NCI-H1048 (cell line): Measurements from ENCODE around the gene MAN2A2.

Source experiments
- DNase-seq: peaks from one replicate; lab custom pipeline; 2025; lab: John Stamatoyannopoulos, UW

The MAN2A2 gene

DNA sequence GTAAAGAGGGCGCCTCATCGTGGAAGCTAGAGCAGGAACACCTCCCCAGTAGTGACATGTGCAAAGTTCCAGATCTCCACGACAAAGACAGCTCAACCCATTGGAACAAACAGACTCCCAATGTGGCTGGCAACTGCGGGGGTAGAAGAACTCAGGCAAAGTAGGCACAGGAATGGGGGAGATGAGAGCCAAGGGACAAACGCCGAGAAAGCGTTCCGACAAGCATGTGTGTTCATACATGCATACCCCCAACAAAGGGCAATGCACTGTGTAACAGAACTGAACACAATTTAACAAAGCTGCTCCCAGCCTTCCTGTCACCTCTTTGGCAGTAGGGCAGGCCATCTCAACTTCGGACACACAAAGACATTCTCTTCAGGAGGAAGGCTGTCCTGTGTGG, 63.2 kb downstream of the MAN2A2 start:
- DNase-seq = no peak

- no peak for DNase-seq
Measured at GRCh38 chr15:90967206-90967605, 64.1 kb downstream of the MAN2A2 start.

GRCh38 chr15:90968434-90968833, 65.3 kb downstream of the MAN2A2 start:
- DNase-seq = no peak

DNA sequence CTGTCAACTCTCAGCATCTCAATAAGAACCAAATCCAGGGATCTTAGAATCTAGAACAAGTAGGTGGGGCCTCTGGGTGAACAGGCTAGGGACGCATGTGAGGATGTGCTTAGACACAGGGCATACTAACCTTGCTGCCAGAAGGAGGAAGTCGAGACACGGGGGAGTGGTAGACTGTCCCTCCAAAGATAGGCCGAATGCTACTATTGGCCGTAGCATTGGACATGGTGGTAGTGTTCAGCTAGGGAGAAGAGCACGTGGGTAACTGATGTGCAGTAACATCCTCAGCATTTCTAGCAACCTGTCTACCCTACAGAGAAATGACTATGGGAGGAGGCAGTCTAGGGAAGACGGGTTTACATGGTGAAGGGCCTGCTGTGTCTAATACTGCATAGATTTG, 67.2 kb downstream of the MAN2A2 start:
- DNase-seq = no peak

- DNase-seq = no peak
Measured at GRCh38 chr15:90972133-90972532, 69.0 kb downstream of the MAN2A2 start.
